NCI-H1436 treated with DMSO at 0.1 percent for 48 hours (cell line): ENCODE results near the gene GLCE.
"Not testable (repeated sequence)": the region's sequence is repeated elsewhere in the genome, so short reads cannot be mapped to it uniquely, and the experiment has no call there.

Experiments used
- DNase-seq: peaks from one replicate; lab custom pipeline; 2025; lab: John Stamatoyannopoulos, UW

Gene GLCE

DNA sequence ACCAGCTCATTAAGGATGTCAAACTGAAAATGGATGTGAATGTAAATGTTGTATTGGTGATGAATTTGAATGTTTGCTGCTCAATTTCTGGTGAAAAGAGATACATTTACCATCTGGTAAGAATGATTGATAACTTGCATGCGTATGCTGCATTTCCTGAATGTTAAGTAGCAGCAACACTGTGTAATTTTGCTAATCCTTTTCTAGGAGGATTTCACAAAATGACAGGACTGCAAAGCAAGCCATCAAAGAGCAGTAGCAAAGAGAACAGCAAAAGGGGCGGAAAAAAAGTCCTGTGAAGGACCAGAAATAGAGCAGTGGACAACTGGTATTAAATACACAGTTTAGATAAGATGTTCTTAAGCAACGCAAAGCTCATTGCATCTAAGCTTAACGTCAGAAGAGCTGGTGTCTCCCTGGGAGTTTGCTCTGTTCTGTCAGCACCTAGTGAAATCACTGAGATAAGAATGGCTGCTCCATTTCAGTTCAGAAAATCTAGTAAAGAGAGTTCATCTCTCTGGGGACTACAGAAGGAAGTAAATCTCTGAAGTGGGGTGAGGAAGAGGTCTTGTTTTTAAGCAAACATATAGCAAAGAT is 114.7 kb downstream of the GLCE start:
- DNase-seq = no peak

DNA sequence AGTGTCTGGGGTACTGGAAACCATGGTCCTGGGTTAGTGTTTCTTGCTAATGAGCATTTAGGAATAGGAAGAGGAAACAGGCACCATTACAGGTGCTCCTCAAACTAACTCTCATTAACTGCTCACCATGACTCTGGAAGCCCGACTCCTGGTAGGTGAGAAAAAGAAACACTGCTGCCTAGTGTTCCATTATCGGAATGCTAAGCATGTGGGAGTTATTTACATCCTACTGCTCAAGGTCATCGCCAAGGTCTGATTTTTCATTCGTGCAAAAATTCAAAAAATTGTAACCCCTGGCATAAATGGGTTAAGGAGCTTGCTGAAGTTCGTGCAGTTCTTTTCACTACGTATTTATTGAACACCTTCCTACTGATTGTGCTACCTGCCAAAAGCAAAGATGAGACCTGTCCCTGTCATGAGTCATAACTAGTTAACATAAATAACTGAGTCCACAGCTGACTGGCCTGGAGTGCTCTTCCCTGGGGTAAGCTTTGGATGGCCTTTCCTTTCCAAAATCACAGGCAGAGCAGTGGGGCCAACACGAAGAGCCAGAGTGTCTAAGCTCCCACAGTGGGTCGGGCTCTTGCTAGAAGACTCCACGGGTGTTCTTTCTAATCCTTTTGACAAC is 115.6 kb downstream of the GLCE start:
- no peak for DNase-seq

DNA sequence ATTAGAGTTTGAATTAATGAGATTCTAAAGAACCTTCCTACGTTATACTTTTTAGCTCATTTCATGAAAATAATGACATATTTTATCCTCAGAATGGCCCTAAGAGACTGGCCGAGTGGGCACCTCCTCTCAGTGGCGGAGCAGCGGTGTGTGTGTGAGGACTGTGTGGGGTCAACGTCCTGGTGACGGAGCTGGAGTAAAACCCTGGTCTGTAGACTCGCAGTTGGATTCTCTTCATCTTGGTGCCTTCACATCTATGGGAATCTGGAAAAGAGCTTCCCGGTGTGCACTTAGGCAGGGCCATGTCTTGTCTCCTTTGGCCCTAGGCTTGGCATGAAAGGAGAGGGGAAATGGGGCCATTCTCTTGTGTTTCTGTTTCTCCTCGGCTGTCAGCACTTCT is 116.9 kb downstream of the GLCE start:
- DNase-seq = no peak

DNA sequence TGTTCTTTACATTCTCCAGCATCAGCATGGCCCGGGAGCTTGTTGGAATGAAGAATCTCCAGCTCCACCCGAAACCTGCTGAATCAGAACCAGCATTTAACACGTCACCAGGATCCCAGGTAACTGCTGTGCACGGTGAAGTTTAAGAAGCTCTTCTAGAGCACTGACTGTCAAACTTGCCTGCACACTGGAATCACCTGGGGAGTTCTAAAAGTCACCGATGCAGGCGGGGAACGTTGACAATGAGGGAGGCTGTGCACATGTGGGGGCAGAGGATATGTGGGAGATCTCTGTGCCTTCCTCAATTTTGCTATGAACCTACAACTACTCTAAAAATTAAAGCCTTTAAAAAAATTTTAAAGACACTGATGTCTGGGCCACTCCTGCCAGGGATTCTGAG is 119.2 kb downstream of the GLCE start:
- no peak for DNase-seq

DNA sequence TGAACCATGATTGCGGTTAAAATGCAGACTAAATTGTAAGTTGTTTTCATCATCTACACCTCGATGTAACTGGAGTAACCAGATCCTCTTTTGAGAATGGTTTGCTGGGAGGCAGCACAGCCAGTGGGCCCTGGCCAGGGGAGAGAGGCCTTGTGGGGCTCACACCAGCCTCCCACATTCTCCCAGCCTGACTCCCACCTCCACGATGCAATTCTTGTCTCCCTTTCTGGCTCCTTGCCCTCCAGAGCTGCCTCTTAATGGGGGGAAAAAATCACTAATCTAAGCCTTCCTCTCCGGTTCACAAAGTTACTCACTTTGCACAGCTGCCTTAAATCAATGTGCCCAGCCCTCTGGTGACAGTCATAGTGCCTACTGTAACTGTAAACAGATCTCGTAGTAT is 120.3 kb downstream of the GLCE start:
- DNase-seq = no peak

DNA sequence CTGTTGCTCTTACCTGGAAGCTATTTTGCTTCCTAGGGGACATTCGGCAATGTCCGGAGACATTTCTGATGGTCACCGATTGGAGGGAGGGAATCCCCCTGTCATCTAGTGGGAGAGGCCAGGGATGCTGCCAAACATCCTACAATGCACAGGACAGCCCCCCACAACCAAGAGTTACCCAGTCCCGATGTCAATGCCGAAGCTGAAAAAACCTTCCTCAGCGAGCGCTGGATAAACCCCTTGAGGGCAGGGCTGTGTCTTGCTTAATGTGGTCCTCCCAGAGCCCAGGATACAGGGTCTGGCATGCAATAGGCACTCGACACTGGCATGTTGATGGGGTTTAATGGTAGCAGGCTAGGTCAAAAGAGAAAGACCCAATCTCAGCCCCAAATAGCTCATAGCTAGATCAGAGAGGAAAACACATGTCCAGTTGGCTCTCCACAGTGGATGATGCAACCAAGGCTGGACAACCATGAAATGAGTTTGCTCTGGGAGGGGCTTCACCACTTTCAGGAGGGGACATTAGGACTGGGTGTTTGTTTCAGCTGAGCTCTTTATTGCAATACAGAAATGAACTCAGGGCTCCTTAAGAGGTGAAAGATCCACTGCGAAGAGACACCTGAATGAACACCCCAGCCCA is 121.8 kb downstream of the GLCE start:
- DNase-seq = no peak

DNA sequence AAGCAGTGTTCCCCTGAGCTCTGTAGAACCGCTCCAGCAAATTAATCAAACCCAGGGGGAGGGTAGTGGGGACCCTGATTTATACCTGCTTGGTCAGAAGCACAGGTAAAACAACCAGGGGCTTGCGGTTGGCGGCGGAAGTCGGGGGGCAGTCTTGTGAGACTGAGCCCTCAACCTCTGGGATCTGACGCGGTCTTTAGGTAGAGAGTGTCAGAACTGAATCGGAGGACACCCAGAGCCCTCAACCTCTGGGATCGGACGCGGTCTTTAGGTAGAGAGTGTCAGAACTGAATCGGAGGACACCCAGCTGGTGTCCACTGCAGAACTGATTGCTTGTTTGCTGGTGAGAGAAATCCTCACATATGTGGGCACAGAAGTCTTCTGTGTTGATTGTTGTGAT is 125.4 kb downstream of the GLCE start:
- DNase-seq = no peak

DNA sequence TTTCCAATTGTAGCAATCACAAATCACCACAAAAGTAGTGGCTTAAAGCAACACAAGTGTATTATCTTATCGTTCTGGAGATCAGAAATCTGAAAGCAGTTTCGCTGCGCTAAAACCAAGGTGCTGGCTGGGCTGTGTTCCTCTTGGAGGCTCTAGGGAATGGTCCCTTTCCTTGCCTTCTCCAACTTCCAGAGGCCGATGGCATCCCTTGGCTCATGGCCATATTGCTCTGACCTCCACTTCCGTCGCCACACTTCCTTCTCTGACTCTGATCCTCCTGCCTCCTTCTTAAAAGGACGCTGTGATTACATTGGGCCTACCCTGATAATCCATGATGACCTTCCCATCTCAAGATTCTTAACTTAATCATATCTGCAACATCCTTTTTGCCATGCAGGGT is 127.6 kb downstream of the GLCE start:
- DNase-seq = no peak

DNA sequence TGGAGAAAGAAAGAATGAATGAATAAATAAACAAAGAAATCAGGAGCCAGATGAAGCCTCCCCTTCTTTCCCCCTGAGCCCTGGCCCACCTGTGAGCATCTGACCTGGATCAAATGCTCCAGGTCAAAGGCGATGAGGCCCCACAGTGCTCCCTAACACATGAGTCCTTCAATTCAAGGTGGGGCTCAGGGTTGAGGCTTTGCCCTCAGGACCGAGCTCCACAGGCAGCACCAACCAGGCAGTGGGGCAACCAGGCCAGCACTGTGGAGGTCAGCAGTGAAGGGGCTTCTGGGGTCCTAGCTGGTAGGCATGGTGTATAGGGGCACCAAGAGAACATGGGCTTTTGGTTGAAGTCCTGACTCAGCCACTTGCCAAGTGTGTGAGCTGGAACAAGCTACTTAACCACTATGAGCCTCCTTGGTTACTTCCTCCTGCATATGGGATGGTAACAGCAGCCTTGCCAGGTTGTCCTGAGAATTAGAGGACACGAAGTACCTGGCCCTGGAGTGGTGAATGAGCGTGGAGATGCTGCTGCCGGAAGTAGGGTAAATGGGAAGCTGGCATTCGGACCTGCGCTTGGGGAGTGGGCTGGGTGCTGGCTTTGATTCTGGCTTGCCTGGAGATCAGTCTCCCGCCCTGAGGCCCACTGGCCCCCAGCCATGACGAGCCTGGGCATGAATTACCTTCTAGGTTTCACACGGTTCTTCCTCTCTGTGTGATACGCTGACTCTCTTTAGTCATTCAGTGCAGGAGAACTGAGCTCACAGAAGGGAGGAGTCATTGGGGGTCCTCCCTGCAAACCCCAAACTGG is 128.3 kb downstream of the GLCE start:
- no peak for DNase-seq

DNA sequence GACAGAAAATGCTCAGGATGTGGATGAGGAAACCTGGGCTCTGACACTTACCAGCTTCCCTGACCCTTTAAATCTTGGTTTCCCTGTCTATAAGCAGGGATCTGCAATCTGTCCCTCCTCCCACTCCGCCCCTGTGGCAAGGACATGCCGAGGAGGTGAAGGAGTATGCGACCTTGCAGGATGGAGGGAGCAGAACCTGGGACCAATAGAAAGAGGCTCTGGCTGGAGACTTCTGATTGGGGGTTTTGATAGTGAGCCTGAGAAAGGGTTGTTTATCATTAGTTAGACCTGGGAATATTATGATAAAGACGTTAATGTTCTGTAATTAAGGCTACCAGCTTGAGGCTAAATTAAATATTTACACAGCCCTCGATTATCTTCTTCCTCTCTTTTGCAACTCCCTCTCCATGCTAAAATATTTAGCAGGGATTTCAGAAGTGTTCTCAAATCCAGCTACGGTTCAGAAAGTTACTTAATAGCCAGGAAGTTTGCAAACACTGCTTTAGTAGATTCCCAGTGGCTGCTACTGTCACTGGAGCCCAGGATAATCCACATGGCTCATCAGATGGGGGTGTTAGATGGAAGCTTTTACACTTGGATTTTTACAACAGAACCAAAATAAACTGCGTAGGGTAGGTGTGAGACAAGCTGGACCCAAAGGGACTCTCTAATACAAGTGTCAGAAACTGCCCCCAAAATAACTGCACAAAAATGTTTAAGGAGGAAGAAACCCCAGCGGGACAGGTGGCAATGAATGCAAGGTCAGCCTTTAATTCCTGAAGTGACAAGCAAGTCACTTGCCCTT is 129.1 kb downstream of the GLCE start:
- no peak for DNase-seq

DNA sequence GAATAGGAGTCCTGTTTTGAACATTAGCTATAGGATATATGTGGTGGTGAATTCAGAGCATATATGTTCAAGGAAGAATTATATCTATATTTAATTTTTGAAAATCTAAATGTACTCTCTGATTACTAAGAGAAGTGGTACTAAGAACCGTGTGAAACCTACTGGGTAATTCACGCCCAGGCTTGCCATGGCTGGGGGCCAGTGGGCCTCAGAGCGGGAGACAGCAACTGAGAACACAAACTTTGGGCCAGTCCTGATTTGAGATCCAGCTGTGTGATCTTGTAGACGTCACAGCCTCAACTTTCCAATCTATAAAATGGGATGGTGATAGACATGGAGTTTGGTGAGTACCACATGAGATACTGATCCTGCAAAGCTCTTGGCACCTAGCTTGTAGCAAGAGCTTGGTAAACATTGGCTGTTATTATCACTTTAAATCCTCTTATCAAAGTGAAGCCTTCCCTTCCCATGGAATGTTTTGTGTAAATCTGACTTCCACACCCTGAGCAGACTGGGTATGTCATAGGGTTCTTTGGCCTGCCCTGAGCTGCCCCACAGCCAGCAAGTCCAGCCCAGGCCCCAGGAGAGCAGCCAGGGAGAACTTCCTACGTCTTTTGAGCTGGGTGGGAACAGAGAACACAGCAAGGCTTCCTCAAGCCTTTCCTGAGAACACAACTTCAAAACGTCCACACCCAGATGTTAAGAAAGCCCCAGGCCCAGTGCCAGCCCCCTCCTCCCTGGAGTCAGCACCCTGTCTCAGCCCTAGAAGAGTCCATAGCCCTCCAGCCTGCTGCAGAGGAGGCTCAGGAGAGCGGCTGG is 130.1 kb downstream of the GLCE start:
- DNase-seq = no peak

DNA sequence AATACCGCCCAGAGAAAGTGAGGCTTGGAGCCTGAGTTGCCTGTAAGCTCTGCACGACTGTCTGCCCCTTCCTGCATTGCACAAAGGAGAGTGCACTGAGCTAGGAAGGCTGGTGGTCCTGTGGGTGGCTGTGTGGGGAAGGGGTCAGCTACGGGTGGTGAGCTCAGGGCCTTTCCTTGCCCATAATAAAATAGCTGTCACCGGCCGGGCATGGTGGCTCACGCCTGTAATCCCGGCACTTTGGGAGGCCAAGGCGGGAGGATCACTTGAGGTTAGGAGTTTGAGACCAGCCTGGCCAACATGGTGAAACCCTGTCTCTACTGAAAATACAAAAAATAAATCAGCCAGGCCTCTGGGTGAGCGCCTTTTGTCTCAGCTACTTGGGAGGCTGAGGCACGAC is 131.2 kb downstream of the GLCE start:
- DNase-seq = not testable (repeated sequence)

DNA sequence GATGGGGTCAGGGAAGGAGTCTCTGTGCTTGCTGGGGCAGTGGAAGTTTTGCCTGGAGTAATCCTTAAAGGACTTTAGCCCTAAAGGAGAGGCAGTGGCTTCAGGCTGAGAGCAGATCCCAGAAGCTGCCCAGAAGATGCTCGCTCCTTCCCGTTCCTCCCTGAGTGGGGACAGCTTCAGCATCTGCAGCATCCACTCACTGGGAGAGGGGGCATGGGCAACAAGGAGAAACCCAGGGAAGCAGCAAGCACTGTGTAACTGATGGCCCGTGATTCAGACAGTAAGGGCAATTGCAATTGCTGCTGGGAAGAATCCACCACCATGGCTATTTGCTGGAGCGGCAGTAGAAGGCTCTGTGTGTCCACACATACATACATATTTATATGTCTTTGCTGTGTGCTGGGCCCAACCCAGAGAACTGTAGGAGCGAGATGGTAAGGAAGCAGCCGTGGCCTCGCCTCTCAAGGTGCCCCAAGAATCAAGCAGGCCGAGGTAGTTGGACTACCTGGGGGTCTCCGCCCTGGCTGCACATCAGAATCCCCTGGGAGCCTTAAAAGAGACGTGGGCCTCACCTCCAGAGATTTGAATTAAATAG is 132.5 kb downstream of the GLCE start:
- DNase-seq = no peak

DNA sequence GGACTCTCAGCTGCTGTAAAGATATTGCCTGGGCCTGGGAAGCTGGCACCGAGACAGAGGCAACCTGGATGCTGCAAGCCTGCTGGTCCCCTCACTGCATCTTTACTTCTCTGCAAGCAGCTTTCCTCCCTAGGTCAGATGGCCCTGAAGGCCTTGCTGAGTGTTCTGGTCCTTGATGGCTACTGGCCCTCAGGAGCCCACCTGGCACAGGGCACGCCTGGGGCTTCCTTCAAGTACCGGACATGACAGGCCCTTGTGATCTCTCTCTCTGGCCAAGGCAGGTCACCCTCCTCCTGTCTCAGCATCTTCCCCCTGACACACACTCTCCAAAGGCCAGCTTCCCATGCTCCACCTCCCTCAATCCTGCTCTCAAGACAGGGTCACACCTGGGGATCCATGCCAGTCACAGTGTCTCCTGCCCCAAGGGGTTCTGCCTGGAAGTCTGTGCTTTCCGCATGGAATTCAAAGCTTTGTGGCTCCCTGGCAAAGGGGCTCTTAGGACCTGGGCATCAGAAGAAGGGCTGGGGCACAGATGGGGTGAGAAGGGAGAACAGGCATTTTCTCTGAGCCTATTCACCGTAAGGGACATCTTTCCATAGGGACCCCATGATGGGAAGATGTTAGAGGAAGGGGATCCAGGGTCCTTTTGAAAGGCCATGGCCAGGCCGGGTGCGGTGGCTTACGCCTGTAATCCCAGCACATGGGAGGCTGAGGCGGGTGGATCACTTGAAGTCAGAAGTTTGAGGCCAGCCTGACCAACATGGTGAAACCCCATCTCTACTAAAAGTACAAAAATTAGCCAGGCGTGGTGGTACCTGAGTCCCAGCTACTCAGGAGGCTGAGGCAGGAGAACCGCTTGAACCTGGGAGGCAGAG is 133.5 kb downstream of the GLCE start:
- no peak for DNase-seq

DNA sequence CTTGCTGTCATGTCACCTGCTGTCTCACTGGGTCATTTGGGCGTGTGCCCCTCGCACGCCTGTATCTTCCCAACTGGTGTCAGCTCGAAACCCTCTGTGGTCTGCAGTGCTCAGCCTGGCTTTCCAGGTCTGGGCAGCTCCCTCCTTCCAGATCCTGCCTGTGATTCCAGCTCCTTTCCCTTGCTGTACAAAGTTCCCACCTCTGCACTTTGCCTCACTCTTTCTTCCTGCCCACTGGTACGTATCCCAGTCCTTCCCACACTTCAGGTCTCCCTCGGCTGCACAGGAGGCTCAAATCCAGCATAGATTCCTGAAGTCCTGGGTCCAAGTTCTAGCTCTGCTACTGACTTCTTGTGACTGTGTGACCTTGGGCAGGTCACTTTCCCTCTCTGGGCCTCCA is 136.2 kb downstream of the GLCE start:
- DNase-seq = no peak

DNA sequence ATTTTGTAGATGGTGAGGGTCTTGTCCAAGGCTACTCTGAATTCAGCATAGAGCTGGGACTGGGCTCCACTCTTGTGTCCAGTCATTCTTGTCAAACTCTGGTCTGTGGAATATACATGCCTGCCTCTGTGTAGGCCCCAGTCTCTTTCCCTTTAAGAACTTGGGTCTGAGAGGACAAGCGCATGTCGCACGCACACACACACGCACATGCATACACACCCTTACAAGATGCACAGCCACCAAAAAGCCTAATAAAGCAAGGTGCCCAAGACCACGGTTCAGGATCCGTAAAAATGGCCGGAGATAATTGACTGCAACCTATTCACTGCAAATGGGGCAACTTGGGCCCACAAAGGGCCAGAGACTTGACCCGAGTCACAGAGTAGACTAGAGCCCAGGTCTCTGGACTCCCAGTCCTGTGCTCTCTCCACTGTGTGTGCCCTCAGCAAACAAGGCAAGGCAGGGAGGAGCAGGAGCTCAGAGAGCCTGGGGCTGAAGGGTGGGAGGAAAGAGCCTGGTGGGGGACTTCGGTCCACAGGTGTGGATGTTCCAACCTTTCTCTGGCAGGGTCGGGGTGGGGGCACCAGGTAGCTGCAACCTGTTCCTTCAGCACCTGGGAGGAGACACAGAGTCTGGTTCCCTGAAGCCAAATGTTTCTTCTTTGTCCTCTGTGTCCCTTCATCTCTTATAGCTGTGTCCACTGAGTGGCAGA is 137.4 kb downstream of the GLCE start:
- DNase-seq = no peak

DNA sequence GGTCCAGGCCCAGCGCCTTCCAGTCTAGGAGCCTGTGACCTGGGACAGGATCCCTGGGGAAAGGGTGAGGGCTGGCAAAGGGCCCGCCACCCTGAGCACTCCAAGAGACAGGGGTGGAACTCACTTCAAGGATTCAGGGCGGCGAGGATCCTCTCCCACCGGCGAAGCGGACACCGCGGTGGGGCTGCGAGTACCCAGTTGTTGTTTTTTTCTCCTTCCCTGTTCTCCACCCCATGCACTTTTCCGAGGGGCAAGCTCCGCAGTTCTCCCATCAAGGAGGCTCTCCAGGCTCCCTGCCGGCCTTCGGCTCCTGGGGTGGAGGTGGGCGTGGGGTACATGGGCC is 137.9 kb downstream of the GLCE start:
- DNase-seq = no peak

DNA sequence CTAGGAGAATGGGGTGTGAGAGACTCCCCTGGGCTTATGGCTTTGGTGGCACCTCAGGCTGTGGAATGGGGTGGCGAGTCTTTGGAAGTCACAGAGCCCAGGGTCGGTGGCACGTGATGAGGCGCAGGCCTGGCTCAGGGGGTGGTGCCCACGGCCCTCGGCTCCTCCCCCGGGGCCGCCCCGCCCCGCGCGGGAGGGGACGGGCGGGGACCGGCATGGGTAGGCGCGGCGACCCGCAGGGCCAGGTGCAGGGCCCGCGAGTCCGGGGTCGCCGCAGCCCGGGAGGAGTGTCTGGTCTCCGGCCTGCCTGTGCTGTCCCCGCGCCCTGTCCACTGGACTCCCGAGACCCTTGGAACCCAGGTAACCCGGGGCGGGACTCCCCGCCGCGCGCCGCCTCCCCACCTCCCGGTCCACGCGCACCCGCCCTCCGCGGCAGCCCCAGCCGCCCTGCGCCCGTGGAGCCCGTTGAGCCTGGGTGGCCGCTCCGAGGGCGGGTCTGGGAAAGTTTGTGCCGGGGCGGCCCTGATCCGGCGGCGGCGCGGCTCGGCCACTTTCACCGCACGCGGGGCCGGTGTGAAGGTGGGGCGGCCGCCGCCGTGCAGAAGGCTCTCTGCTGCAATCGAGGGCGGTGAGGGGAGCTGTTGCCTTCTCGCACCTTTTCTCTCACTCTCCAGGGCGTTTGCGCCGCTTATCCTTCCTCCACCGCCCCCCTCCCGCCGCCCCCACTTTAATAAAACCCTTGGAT is 138.4 kb downstream of the GLCE start, which contains the start of gene PAQR5:
TSS of gene PAQR5 (plus strand) at position 216 of the 745 bp plus-strand sequence. CDS start 61,169 bp downstream, outside the sequence.
- no peak for DNase-seq
